Ascending aorta (tissue), 2 donors: ENCODE results near the gene LDHB. TPM values are rescaled to one million over a fixed set of nuclear protein-coding genes. Genes with fewer than 3 reads are reported as not detected.

Experiments
- DNase-seq, 2 donors: peaks; one replicate each; pipeline ENCODE4 v3.0.0-alpha.2; 2019; ENCODE audit warnings: low spot score in 2 of 2
- H3K27ac ChIP-seq, 2 donors: fragments of 200-600 bp; sonication (generic); one replicate each; pipeline ENCODE4 v1.5.1; 2016 to 2017; ENCODE audit warnings: mild to moderate bottlenecking in 1 of 2
- H3K27me3 ChIP-seq: fragments of 200-600 bp; sonication (generic); one replicate; pipeline ENCODE4 v1.5.1; 2017
- H3K36me3 ChIP-seq, 2 donors: fragments of 200-600 bp; sonication (generic); one replicate each; pipeline ENCODE4 v1.5.1; 2016
- H3K4me1 ChIP-seq, 2 donors: fragments of 200-600 bp; sonication (generic); one replicate each; pipeline ENCODE4 v1.5.1; 2016 to 2017; ENCODE audit warnings: mild to moderate bottlenecking in 1 of 2
- H3K4me3 ChIP-seq, 2 donors: fragments of 200-600 bp; sonication (generic); one replicate each; pipeline ENCODE4 v1.5.1; 2016 to 2017; ENCODE audit warnings: mild to moderate bottlenecking in 1 of 2
- H3K9me3 ChIP-seq, 2 donors: fragments of 200-600 bp; sonication (generic); one replicate each; pipeline ENCODE4 v1.5.1; 2016
- intact Hi-C: fragments of 100-400 bp; cut with DNase I; formaldehyde crosslinking; loops from one replicate; pipeline ENCODE4 v1.15.1; 2023
- total RNA-seq: library from RNA; depleted of rRNA; stranded (reverse); fragments of >200 nt; gene quantifications from one replicate; pipeline ENCODE4 v1.1.0, GENCODE V29; 2016
- TF ChIP-seq, protein P1 (sequence below), 3 experiments: fragments of 200-600 bp in 2 of 3; fragments of 450-650 bp in 1 of 3; sonication (generic) in 2 of 3; IDR thresholded peaks; one replicate each; pipeline ENCODE4 v1.5.1; 2016 to 2019; ENCODE audit warnings: antibody characterized with exemption in 3 of 3, mild to moderate bottlenecking in 1 of 3, moderate library complexity in 1 of 3

Gene LDHB
- 125 TPM for total RNA-seq

DNA sequence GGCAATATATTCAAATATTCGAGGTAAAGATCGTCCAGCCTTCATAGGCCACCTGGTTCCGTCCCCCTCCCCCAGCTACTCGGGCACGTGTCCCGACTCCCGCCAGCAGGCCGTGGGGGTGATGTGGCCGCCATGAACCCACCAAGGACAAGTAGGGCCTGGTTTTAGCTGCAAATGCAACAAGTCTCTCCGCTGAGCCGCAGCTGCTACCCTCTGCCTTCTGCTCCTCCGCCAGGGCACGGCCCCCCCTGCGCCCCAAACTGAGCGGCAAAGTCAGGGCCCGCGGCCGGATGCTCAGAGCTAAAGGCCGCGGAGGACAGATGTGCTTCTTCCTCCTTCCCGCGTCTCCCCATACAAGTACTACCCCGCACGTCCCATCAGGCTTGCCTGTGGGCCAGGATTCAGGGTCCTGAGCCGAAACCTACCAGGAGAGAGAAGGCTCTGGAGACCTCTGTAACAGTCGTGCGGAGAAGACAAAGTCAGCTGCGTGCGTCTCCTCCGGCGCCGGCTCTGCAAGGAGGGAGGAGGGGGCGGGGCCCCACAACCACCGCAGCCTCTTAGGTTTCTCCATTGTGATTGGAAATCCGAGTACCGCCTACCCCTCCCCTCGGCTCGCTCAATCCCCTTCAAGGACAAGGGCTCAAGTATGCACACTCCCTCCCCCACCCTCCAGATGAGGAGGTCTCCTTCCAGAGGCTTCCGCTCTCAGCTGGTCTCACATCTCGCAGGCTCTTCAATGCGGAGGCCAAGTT, at the start of gene LDHB:
Gene LDHB (minus strand): TSS at position 517 of the 752 bp plus-strand sequence. CDS start 3,171 bp downstream, outside the sequence.
- H3K4me3 ChIP-seq, result peak within 1 kb of the TSS; percentile 87 to 95
- H3K27ac ChIP-seq, result peak within 1 kb of the TSS; percentile 90 to 94
- peak; percentile 91 to 98 for DNase-seq
- intact Hi-C loops, result loop anchor here (1.0 kb wide), 1 partner anchor 156 kb away; the partner anchor contains the start of genes GOLT1B and RECQL
- H3K4me1 ChIP-seq, result peaks cover 0 to 2% of the 10 kb centered on the region in 2 donors
- no peaks in the 10 kb centered on the region for H3K27me3 ChIP-seq
- TF ChIP-seq, protein P1, sequence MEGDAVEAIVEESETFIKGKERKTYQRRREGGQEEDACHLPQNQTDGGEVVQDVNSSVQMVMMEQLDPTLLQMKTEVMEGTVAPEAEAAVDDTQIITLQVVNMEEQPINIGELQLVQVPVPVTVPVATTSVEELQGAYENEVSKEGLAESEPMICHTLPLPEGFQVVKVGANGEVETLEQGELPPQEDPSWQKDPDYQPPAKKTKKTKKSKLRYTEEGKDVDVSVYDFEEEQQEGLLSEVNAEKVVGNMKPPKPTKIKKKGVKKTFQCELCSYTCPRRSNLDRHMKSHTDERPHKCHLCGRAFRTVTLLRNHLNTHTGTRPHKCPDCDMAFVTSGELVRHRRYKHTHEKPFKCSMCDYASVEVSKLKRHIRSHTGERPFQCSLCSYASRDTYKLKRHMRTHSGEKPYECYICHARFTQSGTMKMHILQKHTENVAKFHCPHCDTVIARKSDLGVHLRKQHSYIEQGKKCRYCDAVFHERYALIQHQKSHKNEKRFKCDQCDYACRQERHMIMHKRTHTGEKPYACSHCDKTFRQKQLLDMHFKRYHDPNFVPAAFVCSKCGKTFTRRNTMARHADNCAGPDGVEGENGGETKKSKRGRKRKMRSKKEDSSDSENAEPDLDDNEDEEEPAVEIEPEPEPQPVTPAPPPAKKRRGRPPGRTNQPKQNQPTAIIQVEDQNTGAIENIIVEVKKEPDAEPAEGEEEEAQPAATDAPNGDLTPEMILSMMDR (IDR thresholded peaks at IDR 0.05), result no peak
- peaks cover 9 to 19% of the 10 kb centered on the region in 2 donors for H3K36me3 ChIP-seq
- H3K9me3 ChIP-seq, result no peaks in the 10 kb centered on the region

DNA sequence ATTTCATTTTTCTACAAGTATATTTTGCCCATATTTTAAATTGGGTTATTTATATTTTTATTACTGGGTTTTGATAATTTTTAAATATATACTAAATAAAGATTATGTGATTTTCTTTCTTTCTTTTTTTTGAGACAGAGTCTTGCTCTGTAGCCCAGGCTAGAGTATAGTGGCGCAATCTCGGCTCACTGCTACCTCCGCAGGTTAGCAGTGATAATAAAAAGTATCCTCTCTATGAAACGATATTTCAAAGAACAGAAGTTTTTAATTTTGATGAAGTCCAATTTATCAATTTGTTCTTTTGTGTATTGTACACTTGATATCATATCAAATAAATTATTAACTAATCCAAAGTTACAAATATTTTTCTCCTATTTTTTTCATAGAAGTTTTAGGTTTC, 47.2 kb upstream of the LDHB start:
- intact Hi-C loops, result no loop called here
- Histone ChIP-seq H3K27me3 (no peaks in the 10 kb centered on the region), H3K4me1 (peaks cover 0 to 5% of the 10 kb centered on the region in 2 donors), H3K27ac (no peak overlapping the region), H3K4me3 (no peak overlapping the region), H3K36me3 (no peaks in the 10 kb centered on the region), H3K9me3 (no peaks in the 10 kb centered on the region)
- TF ChIP-seq, protein P1 (IDR thresholded peaks at IDR 0.05), result no peak
- no peak for DNase-seq

DNA sequence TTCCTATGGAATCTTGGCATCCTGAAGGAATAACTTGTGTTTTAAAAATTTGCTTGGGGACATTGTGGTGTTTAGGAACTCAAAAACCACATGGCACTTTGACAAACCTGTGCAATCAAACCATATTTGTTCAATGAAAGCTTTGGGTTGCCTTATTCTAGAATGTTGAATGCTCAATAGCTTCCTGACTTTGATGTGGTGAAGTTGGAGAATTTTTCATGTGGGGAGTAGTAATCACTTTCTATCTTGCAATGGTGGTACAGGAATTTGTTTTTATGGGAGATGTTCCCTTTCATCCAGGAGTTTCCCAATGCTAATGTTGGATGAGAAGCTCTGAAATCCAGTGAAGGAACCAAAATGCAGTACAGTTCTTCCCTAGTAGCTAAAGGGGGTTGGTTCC, 42.2 kb upstream of the LDHB start:
- Histone ChIP-seq H3K9me3 (no peaks in the 10 kb centered on the region), H3K4me1 (peaks cover 0 to 6% of the 10 kb centered on the region in 2 donors), H3K27ac (no peak overlapping the region), H3K36me3 (no peaks in the 10 kb centered on the region), H3K4me3 (no peak overlapping the region), H3K27me3 (no peaks in the 10 kb centered on the region)
- DNase-seq, result no peak
- TF ChIP-seq, protein P1 (IDR thresholded peaks at IDR 0.05), result no peak
- intact Hi-C loops, result loop anchor here (2.0 kb wide), 1 partner anchor 319 kb away; no protein-coding TSS in a partner anchor

DNA sequence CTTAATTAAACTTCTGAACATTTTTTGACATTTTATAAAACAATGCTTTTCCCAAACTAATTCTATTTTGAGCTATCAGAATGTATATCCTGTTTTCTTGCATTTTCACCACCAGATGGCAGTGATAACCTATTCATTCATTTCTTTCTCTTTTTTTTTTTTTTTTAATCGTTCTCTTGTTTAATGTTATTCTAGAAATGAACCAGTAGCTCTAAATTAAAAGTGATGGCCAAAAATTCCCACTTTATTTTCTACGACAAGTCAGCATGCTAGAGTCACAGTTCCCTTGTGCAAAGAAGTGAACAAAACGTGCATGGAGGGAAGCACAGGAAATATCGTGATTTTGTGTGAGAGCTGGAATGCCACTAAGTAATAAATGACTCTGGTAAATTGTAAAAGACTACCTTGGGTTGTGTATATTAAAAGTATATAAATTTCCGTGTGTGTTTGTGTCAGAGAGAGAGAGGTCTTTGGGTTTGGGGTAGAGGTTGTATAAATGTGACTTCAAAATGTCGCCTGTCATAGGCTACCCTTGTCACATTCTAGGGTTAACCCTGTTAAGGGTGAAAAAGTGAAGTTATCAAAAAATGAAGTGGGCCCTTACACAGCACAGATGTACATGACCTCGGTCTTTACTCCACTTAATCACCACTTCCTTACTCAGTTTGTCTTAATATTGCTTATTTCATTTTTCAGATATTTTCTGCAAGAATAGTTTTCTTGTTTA, 40.4 kb upstream of the LDHB start:
- Histone ChIP-seq H3K4me1 (peaks cover 0 to 6% of the 10 kb centered on the region in 2 donors), H3K27me3 (no peaks in the 10 kb centered on the region), H3K4me3 (peak overlapping the region; percentile 20 to 35), H3K27ac (no peak overlapping the region), H3K36me3 (no peaks in the 10 kb centered on the region), H3K9me3 (no peaks in the 10 kb centered on the region)
- DNase-seq, result no peak
- intact Hi-C loops, result loop anchor here (1.0 to 2.0 kb wide), 2 partner anchors 291 to 321 kb away; no protein-coding TSS in a partner anchor
- TF ChIP-seq, protein P1 (IDR thresholded peaks at IDR 0.05), result peak; percentile 16 to 68 (median 64)

DNA sequence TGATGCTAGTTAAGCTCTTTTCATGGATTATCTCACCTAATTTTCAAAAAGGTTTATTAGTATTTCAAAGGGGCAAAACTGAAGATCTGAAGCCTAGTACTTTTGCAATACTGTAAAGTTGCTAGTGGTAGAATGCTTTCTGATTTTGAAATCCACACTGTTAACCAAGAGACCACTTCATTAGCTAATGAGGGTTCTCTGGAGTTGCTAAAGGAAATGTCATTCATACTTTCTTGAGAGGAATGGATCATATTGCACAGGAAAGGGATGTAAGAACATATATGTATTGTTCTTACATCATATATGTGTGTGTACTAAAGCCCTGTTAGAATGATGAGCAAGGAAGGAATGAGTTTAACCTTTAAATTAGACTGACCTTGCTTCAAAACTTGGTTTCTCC, 39.0 kb upstream of the LDHB start:
- intact Hi-C loops, result loop anchor here (1.0 kb wide), 1 partner anchor 293 kb away; no protein-coding TSS in a partner anchor
- Histone ChIP-seq H3K4me3 (no peak overlapping the region), H3K36me3 (no peaks in the 10 kb centered on the region), H3K9me3 (no peaks in the 10 kb centered on the region), H3K27ac (no peak overlapping the region), H3K4me1 (peaks cover 0 to 6% of the 10 kb centered on the region in 2 donors), H3K27me3 (no peaks in the 10 kb centered on the region)
- no peak for DNase-seq
- TF ChIP-seq, protein P1 (IDR thresholded peaks at IDR 0.05), result no peak
